Fibroblast of skin of left biceps (primary cell): ENCODE results near the gene AGPAT2.
"Not testable (repeated sequence)": the region's sequence is repeated elsewhere in the genome, so short reads cannot be mapped to it uniquely, and the experiment has no call there.

Source experiments
- DNase-seq, 2 experiments: peaks; one replicate each; pipeline ENCODE4 v3.0.0-alpha.2; 2013; ENCODE audit warnings: low read depth in 2 of 2

AGPAT2 gene

DNA sequence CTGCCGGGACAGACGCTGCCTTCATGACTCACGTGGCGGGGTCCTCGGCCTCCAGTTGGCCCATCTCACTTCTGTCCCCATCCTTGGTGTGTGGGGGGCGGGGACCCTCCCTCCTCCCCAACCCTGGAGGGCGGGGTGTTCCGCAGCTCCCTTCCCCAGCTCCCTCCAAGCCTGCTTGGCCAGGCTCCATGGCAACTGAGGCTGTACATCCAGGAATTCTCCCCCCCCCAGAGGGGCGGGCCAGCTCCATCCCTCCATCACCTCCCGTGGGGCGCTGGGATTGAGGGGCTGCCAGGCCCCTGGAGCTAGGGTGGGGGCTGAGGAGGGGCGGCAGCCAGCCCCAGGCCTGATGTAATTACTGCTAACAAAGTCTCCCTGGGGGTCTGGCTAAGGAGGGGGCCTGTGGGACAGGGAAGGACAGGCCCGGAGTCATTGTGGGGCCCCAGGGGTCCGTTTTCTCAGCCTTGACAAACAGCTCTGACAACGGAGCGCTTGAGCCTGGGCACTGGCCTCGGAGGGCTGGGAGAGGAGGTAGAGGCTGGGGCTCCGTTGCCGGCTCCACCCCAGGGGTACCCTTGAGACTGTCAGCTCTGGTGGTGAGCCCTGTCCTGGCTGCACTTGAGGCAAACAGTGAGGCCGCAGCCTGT, 33.1 kb upstream of the AGPAT2 start:
- DNase-seq = peak in 1 of 2 experiments; percentile 6

- no peak for DNase-seq
Observed at GRCh38 chr9:136719195-136719880, 32.1 kb upstream of the AGPAT2 start.

- no peak for DNase-seq
Observed at GRCh38 chr9:136718345-136719194, 31.3 kb upstream of the AGPAT2 start.

GRCh38 chr9:136717399-136717798, 30.1 kb upstream of the AGPAT2 start:
- no peak for DNase-seq

DNA sequence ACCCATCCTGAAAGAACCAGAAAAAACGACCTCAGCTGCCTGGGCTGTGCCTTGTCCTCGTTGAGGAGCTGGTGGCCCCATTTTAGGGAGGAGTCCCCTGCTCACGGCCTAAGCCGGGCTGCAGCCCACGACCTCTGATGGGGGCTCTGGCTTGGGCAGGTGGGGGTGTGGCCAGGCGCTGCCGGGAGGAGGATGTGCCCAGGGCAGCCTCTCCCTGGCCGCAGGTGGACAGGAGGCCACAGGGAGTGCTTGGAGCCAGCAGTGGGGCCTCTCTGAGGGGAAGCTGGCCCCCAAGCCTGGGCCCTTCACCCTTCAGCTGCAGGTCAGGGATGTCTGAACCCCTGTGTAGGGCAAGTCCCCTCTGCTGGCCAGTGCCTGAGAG, 27.6 kb upstream of the AGPAT2 start:
- no peak for DNase-seq

DNA sequence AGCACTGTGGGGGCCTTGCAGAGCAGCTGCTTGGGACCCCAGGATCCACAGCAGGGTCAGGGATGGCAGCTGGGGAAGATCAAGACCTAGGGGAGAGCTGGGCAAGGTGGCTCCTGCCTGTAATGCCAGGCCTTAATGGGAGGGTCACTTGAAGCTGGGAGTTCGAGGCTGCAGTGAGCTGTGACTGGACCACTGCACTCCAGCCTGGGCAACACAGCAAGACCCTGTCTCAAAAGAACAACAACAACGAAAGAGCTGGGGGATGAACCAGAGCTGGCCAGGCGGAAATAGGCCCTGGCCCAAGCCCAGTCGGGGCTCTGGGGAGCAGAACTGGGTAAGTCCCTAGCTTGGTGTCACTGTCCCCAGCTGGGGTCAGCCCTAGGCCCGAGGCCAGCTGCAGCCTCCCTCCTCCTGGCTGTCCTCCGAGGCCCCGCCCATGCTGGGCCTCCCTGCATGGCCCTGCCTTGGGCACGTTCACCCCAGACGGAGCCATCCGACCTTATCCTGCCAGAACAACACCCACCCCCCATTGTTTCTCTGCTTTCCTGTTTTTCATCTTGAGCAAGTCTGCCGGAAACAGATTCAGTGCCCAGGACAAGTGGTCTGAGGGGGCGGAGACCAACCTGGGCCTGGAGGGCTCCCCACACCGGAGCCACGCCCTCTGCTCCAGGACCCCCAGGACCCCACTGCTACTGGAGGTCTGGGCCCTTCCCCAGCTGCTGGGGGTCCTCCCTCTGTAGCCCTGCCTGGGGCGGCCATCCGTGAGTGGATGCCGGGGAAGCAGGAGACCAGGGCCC, 27.0 kb upstream of the AGPAT2 start:
- no peak for DNase-seq

GRCh38 chr9:136713550-136713949, 26.3 kb upstream of the AGPAT2 start:
- no peak for DNase-seq

DNA sequence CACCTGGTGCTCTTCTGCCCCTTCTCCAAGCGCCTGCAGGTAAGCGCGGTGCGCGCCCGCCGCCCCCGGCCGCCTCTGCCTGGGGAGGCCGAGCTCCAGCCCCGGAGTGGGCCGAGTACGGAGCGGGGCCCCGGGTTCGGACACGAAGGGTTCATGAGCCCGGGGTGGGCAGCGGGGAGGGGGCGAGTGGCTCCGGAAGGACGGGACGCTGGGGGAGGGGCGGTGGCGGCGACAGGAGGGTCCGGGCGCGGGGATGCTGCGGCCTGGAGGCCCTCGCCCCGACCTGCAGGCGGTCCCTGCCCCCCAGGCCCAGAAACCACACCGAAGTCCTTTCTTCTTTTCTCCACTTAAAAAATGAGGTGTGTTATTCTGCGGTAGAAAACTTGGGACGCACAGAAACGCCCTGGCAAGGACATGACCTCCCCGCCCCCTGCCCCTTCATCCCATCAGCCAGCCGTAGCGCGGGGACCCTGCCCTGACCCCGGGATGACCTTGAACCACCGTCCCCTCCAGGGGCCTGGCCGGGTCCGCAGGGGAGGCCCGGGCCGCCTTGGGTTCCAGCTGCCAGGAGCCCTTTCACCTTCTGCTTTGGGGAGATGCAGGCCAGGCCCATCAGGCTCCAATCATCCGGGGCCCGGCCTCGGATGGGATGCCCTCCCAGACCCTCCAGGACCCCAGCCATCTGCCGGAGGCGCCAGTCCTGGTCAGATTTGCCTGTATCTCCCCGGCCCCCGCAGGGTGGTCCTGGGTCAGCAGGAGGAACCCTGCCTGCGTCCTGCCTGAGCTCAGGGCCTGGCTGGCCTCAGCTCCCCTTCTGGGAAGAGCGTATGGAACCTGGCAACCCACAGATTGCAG, 25.7 kb upstream of the AGPAT2 start:
- DNase-seq = no peak

DNA sequence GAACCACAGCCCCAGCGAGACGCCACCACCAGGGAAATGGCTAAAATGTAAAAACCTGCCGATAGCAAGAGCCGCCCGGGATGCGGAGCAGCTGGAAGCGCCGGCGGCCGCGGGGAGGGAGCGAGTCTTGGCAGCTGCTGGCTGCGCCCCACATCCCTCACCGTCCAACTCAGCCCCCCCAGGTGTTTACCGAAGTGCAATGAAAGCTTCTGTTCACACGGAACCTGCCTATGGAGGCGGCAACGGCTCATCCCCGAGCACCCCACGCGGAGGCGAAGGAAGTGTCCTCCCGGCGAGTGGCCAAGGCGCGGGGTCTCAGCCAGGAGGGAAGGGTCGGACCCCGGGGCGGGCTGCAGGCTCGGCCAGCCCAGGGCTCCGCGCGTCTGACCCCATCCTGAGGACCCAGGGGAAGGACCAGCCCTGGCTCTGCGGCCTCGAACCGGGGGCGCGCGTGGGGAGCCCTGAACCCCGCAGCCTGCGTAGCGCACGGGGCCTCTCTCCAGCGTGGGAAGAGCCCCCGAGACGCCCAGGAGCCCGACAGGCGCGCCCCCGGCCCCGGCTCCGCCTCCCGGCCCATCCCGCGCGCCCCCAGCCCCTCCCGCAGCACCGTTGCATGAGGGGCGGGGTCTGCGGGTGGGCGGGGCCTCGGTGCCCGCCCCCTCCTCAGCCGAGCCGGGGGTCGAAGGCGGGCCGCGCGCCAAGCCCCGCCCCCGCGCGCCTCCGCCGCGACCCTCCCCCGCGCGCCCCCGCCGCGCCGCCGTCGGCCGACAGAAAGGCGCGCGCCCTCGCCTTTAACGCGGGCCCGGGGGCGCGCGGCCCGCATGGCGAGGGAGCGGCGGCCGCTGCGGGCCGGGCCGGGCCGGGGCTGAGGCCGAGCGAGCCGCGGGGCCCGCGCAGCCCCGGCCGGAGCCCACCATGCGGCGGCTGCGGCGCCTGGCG, 24.8 kb upstream of the AGPAT2 start, which contains the start of gene DIPK1B:
TSS of gene DIPK1B (plus strand) at position 822 of the 939 bp plus-strand sequence. CDS start at position 916, 94 bp downstream.
- DNase-seq = no peak

DNA sequence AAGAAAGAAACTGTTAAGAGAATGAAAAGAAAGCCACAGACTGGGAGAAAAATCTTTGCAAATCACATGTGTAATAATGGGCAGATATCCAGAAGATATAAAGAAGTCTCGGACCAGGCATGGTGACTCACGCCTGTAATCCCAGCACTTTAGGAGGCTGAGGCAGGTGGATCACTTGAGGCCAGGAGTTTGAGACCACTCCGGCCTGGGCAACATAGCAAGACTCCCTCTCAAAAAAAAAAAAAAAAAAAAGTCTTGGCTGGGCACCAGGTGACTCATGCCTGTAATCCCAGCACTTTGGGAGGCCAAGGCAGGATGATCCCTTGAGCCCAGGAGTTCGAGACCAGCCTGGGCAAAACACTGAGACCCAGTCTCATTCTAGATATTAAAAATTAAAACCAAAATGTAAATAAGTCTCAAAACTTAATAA, 24.0 kb upstream of the AGPAT2 start:
- DNase-seq = not testable (repeated sequence)

DNA sequence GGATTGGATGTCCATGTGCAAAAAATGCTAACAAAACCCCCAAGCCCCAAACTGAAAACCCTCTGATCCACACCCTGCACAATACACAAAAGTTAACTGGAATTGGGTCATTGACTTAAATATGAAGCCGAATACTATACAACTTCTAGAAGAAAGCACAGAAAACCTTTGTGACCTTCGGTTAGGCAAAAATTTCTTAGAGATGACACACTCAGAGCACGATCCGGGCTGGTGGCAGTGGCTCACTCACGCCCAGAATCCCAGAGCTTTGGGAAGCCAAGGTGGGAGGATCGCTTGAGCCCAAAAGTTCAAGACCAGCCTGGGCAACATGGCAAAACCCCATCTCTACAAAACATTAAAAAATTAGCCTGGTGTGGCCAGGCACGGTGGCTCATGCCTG, 23.3 kb upstream of the AGPAT2 start:
- DNase-seq = no peak

DNA sequence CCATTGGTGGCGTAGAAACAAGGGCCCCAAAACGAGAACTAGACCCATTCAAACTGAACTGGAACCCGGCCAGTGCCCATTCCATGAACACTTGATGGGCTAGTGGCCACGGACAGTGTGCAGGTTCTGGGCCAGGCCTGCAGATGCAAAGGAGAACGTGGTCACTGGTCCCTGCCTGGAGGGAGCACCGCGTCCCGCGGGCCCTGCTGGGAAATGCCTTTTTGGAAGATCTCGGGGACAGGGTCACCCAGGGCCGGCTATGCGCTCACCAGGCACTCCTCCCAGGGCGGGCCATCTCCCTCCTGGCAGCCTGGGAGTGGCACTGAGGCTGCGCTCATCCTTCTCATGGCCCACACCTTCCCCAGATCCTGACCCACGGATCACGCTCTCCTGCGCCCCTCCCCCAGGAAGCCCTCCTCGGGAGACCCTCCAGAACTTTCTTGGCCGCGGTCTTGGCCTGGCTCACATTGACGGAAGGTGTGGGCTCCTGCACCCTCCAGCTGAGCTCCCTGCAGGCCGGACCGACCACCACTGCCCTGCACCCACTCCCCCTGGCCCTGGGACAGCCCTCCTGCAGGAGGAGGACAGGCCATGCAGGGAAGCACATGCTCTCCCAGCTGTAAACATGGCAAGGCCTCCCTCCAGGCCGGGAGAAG, 22.3 kb upstream of the AGPAT2 start:
- no peak for DNase-seq

DNA sequence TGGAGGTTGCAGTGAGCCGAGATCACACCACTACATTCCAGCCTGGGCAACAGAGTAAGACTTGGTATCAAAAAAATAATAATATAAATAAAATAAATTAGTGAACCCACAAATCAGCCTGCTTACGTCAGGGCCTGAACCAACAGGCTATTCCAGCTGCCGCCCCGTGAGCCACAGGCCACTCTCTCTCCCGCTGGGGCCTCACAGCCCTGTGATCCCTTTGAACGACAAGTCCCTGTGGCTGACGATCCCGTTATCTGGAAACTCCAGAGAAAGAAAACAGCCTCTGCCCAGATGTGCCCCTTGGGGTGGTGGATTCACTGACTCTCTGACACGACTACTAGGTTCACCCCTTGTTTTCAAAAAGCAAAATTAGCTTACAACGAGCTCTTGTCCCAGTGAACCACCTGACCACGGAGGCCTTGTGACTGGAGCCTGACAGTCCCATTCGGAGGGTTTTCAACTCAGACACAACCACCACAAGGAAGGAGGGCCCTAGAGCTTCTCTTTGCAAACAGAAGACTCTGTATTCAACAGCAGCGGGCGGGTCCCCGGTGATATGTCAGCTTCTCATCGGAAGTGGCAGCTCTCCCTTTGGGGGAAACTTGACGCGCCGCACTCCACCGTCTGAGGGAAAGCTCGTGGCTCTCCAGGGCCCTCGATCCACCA, 20.7 kb upstream of the AGPAT2 start:
- DNase-seq = no peak

DNA sequence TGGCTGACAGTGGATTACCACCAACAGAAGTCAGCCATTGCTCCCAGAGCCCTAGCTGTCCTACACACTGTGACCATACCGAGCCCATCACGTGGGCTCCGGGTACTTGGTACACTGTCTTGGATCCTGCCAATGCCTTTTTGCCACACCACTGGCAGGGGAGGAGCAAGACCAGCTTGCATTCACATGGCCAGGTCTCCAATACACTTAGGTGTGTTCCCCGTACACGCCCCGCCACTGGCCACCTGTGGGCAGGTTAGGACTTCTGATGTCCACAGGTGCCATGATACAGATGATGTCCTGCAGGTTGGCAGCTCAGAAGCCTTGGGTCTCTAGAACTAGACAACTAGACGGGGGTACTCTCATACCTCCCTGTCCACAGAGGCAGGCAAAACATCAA, 19.8 kb upstream of the AGPAT2 start:
- no peak for DNase-seq

GRCh38 chr9:136705564-136705963, 18.3 kb upstream of the AGPAT2 start:
- DNase-seq = no peak

GRCh38 chr9:136704741-136705140, 17.5 kb upstream of the AGPAT2 start:
- DNase-seq = not testable (repeated sequence)

GRCh38 chr9:136703276-136703860, 16.1 kb upstream of the AGPAT2 start:
- no peak for DNase-seq

- DNase-seq = no peak
Observed at GRCh38 chr9:136701668-136702053, 14.4 kb upstream of the AGPAT2 start.
